ENCODE measurements around the gene DOHH. TPM values are rescaled to one million over a fixed set of nuclear protein-coding genes. Genes with fewer than 3 reads are reported as not detected.

DOHH gene, protein sequence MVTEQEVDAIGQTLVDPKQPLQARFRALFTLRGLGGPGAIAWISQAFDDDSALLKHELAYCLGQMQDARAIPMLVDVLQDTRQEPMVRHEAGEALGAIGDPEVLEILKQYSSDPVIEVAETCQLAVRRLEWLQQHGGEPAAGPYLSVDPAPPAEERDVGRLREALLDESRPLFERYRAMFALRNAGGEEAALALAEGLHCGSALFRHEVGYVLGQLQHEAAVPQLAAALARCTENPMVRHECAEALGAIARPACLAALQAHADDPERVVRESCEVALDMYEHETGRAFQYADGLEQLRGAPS
- total RNA-seq (8.5 TPM), polyA plus RNA-seq (8.8 TPM)
- long read RNA-seq, donor 1: 0 reads
- long read RNA-seq, donor 2, transcript DOHH-201 (5 exons, 2,031 nt): major isoform, 17 of 17 reads
- long read RNA-seq, donor 2, partial matches to known transcripts: 0 of 17 reads
- long read RNA-seq, donor 2, other reads (novel, unspliced or antisense): 0 of 17 reads
- long read RNA-seq, donor 3, transcript DOHH-201 (5 exons, 2,031 nt): major isoform, 7 of 19 reads
- long read RNA-seq, donor 3, partial matches to known transcripts: 12 of 19 reads
- long read RNA-seq, donor 3, other reads (novel, unspliced or antisense): 0 of 19 reads
- long read RNA-seq, donor 4, partial matches to known transcripts: 0 of 1 reads
- long read RNA-seq, donor 4, other reads (novel, unspliced or antisense): 0 of 1 reads
- long read RNA-seq, donor 5, transcript DOHH-201 (5 exons, 2,031 nt): major isoform, 9 of 16 reads
- long read RNA-seq, donor 5, partial matches to known transcripts: 7 of 16 reads
- long read RNA-seq, donor 5, other reads (novel, unspliced or antisense): 0 of 16 reads
- long read RNA-seq, donor 6, transcript DOHH-201 (5 exons, 2,031 nt): major isoform, 10 of 10 reads
- long read RNA-seq, donor 6, partial matches to known transcripts: 0 of 10 reads
- long read RNA-seq, donor 6, other reads (novel, unspliced or antisense): 0 of 10 reads
- long read RNA-seq, donor 7, partial matches to known transcripts: 0 of 1 reads
- long read RNA-seq, donor 7, other reads (novel, unspliced or antisense): 0 of 1 reads
- long read RNA-seq, donor 8, partial matches to known transcripts: 0 of 2 reads
- long read RNA-seq, donor 8, other reads (novel, unspliced or antisense): 0 of 2 reads
- long read RNA-seq, donor 9, partial matches to known transcripts: 0 of 2 reads
- long read RNA-seq, donor 9, other reads (novel, unspliced or antisense): 0 of 2 reads
- long read RNA-seq, donor 10, partial matches to known transcripts: 0 of 2 reads
- long read RNA-seq, donor 10, other reads (novel, unspliced or antisense): 0 of 2 reads

DNA sequence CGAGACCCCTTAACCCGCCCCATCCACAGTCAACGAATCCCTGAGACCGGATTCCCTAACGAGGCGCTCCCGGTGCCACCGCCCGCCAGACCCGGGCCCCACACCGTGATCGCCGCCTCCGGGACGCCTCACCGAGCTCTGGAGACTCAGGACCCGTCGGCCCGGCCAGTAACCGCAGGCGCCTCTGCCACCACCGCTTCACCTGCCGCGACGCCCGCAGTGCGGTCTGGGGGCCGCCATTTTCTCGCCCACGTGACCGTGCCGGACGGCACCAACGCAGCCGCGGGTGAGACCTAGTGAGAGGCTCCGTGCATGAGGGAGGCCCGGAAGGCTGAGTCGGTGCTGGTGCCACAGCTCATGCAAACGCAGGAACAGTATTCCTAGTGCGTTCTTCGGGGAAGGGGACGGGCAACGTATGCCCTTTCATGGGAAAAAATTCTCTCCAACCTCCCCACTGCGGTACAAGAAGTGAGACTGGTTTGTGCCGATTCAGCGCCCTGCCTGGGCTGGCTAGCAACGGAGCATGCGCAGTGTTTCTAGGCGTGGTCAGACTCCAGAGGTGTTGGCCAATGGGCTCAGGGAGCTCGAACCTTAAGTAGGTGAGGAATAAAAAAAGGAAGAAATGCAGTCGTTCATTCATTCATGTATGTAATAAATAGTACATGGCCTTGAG is at the start of gene DOHH:
DOHH (minus strand) TSS at position 246 of the 673 bp plus-strand sequence. CDS start 3,860 bp downstream, outside the sequence.
- H3K4me3 ChIP-seq (ENCODE audit: low read length in 2 of 2): peak within 1 kb of the TSS; percentile 67 to 82
- peaks cover 5 to 25% of the 10 kb centered on the region in 2 donors for H3K4me1 ChIP-seq (ENCODE audit: control insufficient read depth in 2 of 2, insufficient read depth in 2 of 2, low read length in 2 of 2)
- WGBS: under 1% methylated on average over 52 of the region's 52 CpGs
- peak within 1 kb of the TSS; percentile 89 for H3K27ac ChIP-seq (ENCODE audit: low read depth in 1 of 2, low read length in 1 of 2)
- peaks cover 8 to 9% of the 10 kb centered on the region in 2 donors for H3K36me3 ChIP-seq (ENCODE audit: control insufficient read depth in 2 of 2, insufficient read depth in 2 of 2, low read length in 1 of 2)
- H3K9me3 ChIP-seq (ENCODE audit: control insufficient read depth in 2 of 2, insufficient read depth in 1 of 2, low read length in 1 of 2): peaks cover 0 to 2% of the 10 kb centered on the region in 2 donors
- H3K27me3 ChIP-seq (ENCODE audit: control insufficient read depth in 2 of 2, insufficient read depth in 1 of 2, low read length in 1 of 2): no peaks in the 10 kb centered on the region
- DNase-seq (ENCODE audit: low read depth in 6 of 9, low spot score in 9 of 9): peak; percentile 92 to 99 (median 97)

DNA sequence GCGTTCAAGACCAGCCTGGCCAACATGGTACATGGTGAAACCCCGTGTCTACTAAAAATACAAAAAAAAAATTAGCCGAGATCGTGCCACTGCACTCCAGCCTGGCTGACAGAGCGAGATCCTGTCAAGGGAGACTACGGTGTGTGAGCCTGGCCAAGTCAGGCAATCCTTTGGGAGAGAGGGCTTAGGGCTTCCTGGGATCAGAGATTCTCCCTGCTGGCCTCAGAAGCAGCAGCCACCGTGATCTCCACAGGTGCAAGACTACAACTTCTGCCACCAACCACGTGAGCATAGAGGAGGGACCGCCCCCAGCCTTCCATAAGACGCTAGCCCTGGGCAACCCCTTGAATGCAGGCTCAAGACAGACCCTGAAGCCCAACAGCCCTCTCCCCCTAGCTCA is 49.3 kb upstream of the DOHH start:
- H3K4me1 ChIP-seq (ENCODE audit: control insufficient read depth in 2 of 2, insufficient read depth in 2 of 2, low read length in 2 of 2): peaks cover 12 to 27% of the 10 kb centered on the region in 2 donors
- no peak overlapping the region for H3K27ac ChIP-seq (ENCODE audit: low read depth in 1 of 2, low read length in 1 of 2)
- no peak overlapping the region for H3K4me3 ChIP-seq (ENCODE audit: low read length in 2 of 2)
- DNase-seq (ENCODE audit: low read depth in 6 of 9, low spot score in 9 of 9): no peak
- H3K36me3 ChIP-seq (ENCODE audit: control insufficient read depth in 2 of 2, insufficient read depth in 2 of 2, low read length in 1 of 2): peaks cover 53% of the 10 kb centered on the region in 2 donors
- H3K9me3 ChIP-seq (ENCODE audit: control insufficient read depth in 2 of 2, insufficient read depth in 1 of 2, low read length in 1 of 2): no peaks in the 10 kb centered on the region
- WGBS: 96% methylated on average over 10 of the region's 10 CpGs
- no peaks in the 10 kb centered on the region for H3K27me3 ChIP-seq (ENCODE audit: control insufficient read depth in 2 of 2, insufficient read depth in 1 of 2, low read length in 1 of 2)

DNA sequence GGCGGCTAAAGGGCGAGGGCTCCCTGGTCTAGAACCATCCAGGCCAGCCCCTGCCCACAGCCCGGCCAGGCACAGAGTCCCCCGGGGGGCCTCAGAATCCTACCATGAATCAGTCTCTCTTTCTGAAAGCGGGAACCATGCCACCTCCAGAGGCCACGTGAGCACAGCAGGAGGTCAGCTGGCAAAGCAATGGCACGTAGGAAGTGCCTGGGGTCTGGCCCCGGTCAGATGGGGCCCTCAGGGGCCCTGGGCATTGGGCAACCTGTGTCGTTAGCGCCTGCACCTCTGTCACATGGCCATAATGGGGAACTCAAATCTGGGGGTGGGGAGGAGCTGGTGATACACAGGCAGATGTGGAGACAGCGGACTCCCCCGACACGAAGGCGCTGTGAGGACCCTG is 48.1 kb upstream of the DOHH start:
- 96% methylated on average over 14 of the region's 14 CpGs for WGBS
- Histone ChIP-seq H3K27me3 (ENCODE audit: control insufficient read depth in 2 of 2, insufficient read depth in 1 of 2, low read length in 1 of 2) (no peaks in the 10 kb centered on the region), H3K4me3 (ENCODE audit: low read length in 2 of 2) (no peak overlapping the region), H3K4me1 (ENCODE audit: control insufficient read depth in 2 of 2, insufficient read depth in 2 of 2, low read length in 2 of 2) (peaks cover 6 to 15% of the 10 kb centered on the region in 2 donors), H3K36me3 (ENCODE audit: control insufficient read depth in 2 of 2, insufficient read depth in 2 of 2, low read length in 1 of 2) (peaks cover 64 to 65% of the 10 kb centered on the region in 2 donors), H3K9me3 (ENCODE audit: control insufficient read depth in 2 of 2, insufficient read depth in 1 of 2, low read length in 1 of 2) (no peaks in the 10 kb centered on the region), H3K27ac (ENCODE audit: low read depth in 1 of 2, low read length in 1 of 2) (no peak overlapping the region)
- no peak for DNase-seq (ENCODE audit: low read depth in 6 of 9, low spot score in 9 of 9)

DNA sequence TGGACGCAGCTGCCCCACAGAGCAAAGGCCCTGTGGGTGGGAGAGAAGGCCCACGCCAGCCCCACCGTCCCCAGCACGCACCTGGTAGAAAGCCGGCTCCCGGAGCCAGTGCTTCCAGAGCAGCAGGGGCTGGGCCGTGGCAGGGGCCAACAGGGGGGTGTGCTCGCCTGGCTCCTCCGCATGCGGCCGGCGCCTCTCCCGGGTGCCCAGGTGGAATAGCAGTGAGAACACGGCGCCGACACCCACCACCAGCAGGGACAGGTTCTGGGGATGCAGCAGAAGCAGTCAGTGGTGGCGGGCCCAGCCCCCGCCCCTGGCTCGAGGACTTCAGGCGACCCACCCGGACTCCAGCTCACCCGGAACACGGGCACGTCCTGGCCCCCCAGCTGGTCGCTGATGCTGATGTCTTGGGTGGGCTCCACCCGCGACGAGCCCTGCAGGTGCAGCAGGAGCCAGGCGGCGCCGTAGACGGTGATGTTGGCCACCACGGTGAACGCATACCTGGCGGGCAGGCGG is 47.4 kb upstream of the DOHH start:
- Histone ChIP-seq H3K9me3 (ENCODE audit: control insufficient read depth in 2 of 2, insufficient read depth in 1 of 2, low read length in 1 of 2) (no peaks in the 10 kb centered on the region), H3K27me3 (ENCODE audit: control insufficient read depth in 2 of 2, insufficient read depth in 1 of 2, low read length in 1 of 2) (no peaks in the 10 kb centered on the region), H3K4me3 (ENCODE audit: low read length in 2 of 2) (no peak overlapping the region), H3K36me3 (ENCODE audit: control insufficient read depth in 2 of 2, insufficient read depth in 2 of 2, low read length in 1 of 2) (peaks cover 69 to 70% of the 10 kb centered on the region in 2 donors), H3K27ac (ENCODE audit: low read depth in 1 of 2, low read length in 1 of 2) (no peak overlapping the region), H3K4me1 (ENCODE audit: control insufficient read depth in 2 of 2, insufficient read depth in 2 of 2, low read length in 2 of 2) (peaks cover 1 to 9% of the 10 kb centered on the region in 2 donors)
- no peak for DNase-seq (ENCODE audit: low read depth in 6 of 9, low spot score in 9 of 9)
- 93% methylated on average over 36 of the region's 36 CpGs for WGBS

DNA sequence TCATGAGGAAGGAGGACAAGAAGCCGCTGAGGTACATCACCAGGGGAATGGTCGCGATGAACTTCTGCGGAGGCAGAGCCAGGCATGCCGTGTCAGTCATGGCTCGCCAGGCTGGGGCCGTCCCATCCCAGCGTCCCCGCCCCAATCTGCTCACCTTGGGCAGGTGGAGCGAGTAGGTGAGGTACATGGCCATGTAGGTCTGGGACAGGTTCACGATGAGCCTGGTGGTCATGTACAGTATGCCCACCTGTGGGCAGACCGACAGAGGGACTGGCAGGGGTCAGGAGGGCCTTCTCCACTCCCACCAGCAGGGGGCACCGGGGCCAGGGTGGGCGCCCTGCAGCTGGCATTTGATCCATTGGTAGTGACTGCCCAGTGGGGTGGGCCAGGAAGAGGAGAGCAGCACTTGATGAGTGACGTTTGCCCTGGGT is 46.8 kb upstream of the DOHH start:
- Histone ChIP-seq H3K4me1 (ENCODE audit: control insufficient read depth in 2 of 2, insufficient read depth in 2 of 2, low read length in 2 of 2) (peaks cover 0 to 4% of the 10 kb centered on the region in 2 donors), H3K36me3 (ENCODE audit: control insufficient read depth in 2 of 2, insufficient read depth in 2 of 2, low read length in 1 of 2) (peaks cover 72% of the 10 kb centered on the region in 2 donors), H3K4me3 (ENCODE audit: low read length in 2 of 2) (no peak overlapping the region), H3K27ac (ENCODE audit: low read depth in 1 of 2, low read length in 1 of 2) (no peak overlapping the region), H3K27me3 (ENCODE audit: control insufficient read depth in 2 of 2, insufficient read depth in 1 of 2, low read length in 1 of 2) (no peaks in the 10 kb centered on the region), H3K9me3 (ENCODE audit: control insufficient read depth in 2 of 2, insufficient read depth in 1 of 2, low read length in 1 of 2) (no peaks in the 10 kb centered on the region)
- DNase-seq (ENCODE audit: low read depth in 6 of 9, low spot score in 9 of 9): no peak
- 95% methylated on average over 15 of the region's 15 CpGs for WGBS

DNA sequence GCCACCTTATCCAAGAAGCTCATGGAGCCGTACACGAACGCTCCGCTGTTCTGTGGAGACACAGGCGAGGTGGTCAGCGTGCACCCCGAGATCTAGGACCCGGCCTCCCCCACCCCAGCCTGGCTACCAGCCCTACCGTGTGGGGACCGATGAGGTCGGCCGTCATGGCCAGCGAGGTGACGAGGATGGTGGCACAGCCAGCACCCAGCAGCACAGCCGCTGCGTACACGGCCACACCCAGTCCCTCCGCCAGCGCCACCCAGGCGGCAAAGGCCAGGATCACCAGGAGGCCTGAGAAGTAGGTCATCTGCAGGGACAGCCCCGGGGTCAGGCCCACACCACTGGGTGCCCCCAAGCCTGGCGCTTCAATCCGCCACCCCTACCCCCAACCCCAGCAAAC is 45.6 kb upstream of the DOHH start:
- Histone ChIP-seq H3K4me3 (ENCODE audit: low read length in 2 of 2) (no peak overlapping the region), H3K9me3 (ENCODE audit: control insufficient read depth in 2 of 2, insufficient read depth in 1 of 2, low read length in 1 of 2) (no peaks in the 10 kb centered on the region), H3K4me1 (ENCODE audit: control insufficient read depth in 2 of 2, insufficient read depth in 2 of 2, low read length in 2 of 2) (peaks cover 0 to 2% of the 10 kb centered on the region in 2 donors), H3K27ac (ENCODE audit: low read depth in 1 of 2, low read length in 1 of 2) (no peak overlapping the region), H3K36me3 (ENCODE audit: control insufficient read depth in 2 of 2, insufficient read depth in 2 of 2, low read length in 1 of 2) (peaks cover 68 to 72% of the 10 kb centered on the region in 2 donors), H3K27me3 (ENCODE audit: control insufficient read depth in 2 of 2, insufficient read depth in 1 of 2, low read length in 1 of 2) (no peaks in the 10 kb centered on the region)
- WGBS: 93% methylated on average over 23 of the region's 23 CpGs
- DNase-seq (ENCODE audit: low read depth in 6 of 9, low spot score in 9 of 9): no peak

DNA sequence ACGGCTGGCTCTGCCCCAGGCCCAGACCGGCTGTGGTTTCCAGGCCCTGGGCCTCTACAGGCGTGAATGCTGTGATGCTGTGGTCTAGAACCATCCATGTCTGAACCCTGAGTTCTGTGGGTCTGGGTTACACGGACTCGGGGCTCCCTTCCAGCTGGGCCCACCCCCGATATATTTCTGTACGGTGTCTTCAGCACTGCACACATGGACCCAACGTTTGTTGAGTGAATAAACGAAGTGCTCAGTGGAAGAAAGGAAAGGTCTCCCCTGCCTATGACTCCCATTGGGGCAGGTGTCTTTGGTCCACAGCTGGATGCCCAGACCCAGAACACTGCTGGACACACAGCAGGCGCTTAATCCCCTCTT is 45.2 kb upstream of the DOHH start:
- no peak for DNase-seq (ENCODE audit: low read depth in 6 of 9, low spot score in 9 of 9)
- WGBS: 90% methylated on average over 10 of the region's 10 CpGs
- no peaks in the 10 kb centered on the region for H3K9me3 ChIP-seq (ENCODE audit: control insufficient read depth in 2 of 2, insufficient read depth in 1 of 2, low read length in 1 of 2)
- peaks cover 63 to 67% of the 10 kb centered on the region in 2 donors for H3K36me3 ChIP-seq (ENCODE audit: control insufficient read depth in 2 of 2, insufficient read depth in 2 of 2, low read length in 1 of 2)
- no peak overlapping the region for H3K4me3 ChIP-seq (ENCODE audit: low read length in 2 of 2)
- H3K27ac ChIP-seq (ENCODE audit: low read depth in 1 of 2, low read length in 1 of 2): no peak overlapping the region
- no peaks in the 10 kb centered on the region for H3K27me3 ChIP-seq (ENCODE audit: control insufficient read depth in 2 of 2, insufficient read depth in 1 of 2, low read length in 1 of 2)
- peaks cover 0 to 2% of the 10 kb centered on the region in 2 donors for H3K4me1 ChIP-seq (ENCODE audit: control insufficient read depth in 2 of 2, insufficient read depth in 2 of 2, low read length in 2 of 2)

Measured in thymus (tissue), 14 donors.